Endothelial cell of umbilical vein (primary cell): ENCODE measurements around the gene NEDD4L.

ENCODE experiments used
- EZH2 ChIP-seq: IDR thresholded peaks from 2 replicates; pipeline ENCODE4 v1.6.1; 2012; ENCODE audit warnings: borderline replicate concordance, low read depth, mild to moderate bottlenecking, moderate library complexity, low read length, inconsistent platforms; ENCODE audit not compliant: severe bottlenecking
- GATA2 ChIP-seq: IDR thresholded peaks from 2 replicates; pipeline ENCODE4 v1.7.0; 2011; ENCODE audit warnings: low read depth, mild to moderate bottlenecking, moderate library complexity, mixed read lengths, low read length; ENCODE audit not compliant: insufficient read length, insufficient read depth
- JUN ChIP-seq: IDR thresholded peaks from 2 replicates; pipeline ENCODE4 v1.6.1; 2011; ENCODE audit warnings: borderline replicate concordance, low read depth; ENCODE audit not compliant: insufficient read length, insufficient read depth
- POLR2A ChIP-seq: IDR thresholded peaks from 2 replicates; pipeline ENCODE4 v1.6.1; 2012; ENCODE audit warnings: low read depth, mild to moderate bottlenecking, control low read depth, low read length
- POLR2AphosphoS5 ChIP-seq: IDR thresholded peaks from 2 replicates; pipeline ENCODE4 v1.6.1; 2012; ENCODE audit warnings: low read depth, mild to moderate bottlenecking, control low read depth, low read length, moderate library complexity; ENCODE audit not compliant: insufficient read depth
- TF ChIP-seq, protein P1 (sequence below), 2 donors: IDR thresholded peaks; 1 replicate in 1 of 2; 2 replicates in 1 of 2; pipeline ENCODE4 v1.5.1; 2011; ENCODE audit warnings: low read length in 2 of 2, mild to moderate bottlenecking in 2 of 2, moderate library complexity in 2 of 2, control low read depth in 1 of 2, inconsistent platforms in 1 of 2, low read depth in 1 of 2; ENCODE audit not compliant: insufficient read depth in 1 of 2; ENCODE audit errors: extremely low read depth in 1 of 2

DNA sequence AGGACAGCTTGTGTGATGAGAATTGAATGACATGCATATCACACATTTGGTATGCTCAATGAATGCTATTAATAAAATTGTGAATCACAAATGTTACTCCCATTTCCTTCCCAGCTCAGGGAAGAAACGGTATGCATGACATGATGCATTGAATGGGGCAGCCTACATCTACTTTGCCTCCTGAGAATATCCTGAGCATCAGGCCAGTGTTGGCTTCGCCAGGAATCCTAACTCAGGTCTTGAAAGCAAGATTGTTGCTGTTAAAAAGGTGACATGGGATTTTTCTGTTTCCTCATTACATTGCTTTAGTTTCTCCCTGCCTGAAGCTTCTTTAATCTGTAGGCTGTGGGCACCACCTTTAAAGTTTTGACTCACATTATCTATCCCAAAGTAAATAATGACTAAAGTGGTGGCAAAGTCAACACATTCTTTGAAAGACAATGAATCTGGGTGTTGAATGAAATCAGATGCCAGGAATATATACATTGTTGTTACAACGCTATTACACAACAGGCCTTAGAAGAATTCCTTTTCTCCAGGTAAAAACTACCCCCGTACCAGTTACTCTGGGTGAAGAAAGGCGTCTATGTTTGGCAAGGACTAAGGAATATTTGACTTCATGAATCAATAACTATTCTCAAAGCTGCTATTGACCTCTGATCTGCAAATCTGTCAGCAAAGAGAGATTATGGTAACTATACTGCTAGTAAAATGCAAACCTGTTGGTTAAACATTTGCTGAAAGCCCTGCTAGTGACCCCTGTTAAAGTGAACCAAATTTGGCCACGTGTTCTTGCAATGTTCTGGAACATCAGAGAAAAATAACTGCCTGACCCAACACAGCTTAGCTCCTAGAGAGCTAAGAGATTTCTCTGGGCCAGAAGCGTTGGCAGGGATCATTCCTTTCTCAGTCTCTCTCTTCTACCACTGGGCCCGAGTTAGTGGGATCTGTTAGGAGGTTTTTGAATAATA lies 30.5 kb upstream of the NEDD4L start:
- TF ChIP-seq, protein P1, sequence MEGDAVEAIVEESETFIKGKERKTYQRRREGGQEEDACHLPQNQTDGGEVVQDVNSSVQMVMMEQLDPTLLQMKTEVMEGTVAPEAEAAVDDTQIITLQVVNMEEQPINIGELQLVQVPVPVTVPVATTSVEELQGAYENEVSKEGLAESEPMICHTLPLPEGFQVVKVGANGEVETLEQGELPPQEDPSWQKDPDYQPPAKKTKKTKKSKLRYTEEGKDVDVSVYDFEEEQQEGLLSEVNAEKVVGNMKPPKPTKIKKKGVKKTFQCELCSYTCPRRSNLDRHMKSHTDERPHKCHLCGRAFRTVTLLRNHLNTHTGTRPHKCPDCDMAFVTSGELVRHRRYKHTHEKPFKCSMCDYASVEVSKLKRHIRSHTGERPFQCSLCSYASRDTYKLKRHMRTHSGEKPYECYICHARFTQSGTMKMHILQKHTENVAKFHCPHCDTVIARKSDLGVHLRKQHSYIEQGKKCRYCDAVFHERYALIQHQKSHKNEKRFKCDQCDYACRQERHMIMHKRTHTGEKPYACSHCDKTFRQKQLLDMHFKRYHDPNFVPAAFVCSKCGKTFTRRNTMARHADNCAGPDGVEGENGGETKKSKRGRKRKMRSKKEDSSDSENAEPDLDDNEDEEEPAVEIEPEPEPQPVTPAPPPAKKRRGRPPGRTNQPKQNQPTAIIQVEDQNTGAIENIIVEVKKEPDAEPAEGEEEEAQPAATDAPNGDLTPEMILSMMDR (IDR thresholded peaks at IDR 0.05; ENCODE audit: extremely low read depth in 1 of 2, insufficient read depth in 1 of 2, low read depth in 1 of 2, low read length in 2 of 2), result no peak
- TF ChIP-seq POLR2A (no peak), EZH2 (no peak), POLR2AphosphoS5 (no peak), JUN (no peak), GATA2 (no peak)
